HTR-8/SVneo (cell line): ENCODE data around the gene ARNT2.

Experiments
- DNase-seq: peaks from one replicate; pipeline ENCODE4 v3.0.0; 2011; ENCODE audit warnings: low spot score, mixed read lengths; ENCODE audit not compliant: insufficient read length
- FAIRE-seq: peaks from 2 replicates; lab custom pipeline; 2011; peaks lifted over from hg19 to GRCh38; lab: Jason Lieb, UNC

Gene ARNT2

GRCh38 chr15:80405554-80405850, 1.3 kb downstream of the ARNT2 start:
- no peak for FAIRE-seq

GRCh38 chr15:80405970-80406369, 1.8 kb downstream of the ARNT2 start:
- FAIRE-seq (no peak), DNase-seq (no peak)

More at GRCh38 chr15:80405554-80405850, 1.3 kb downstream of the ARNT2 start:
- DNase-seq = no peak

- no peak for FAIRE-seq
- no peak for DNase-seq
Measured at GRCh38 chr15:80411788-80412288, 7.7 kb downstream of the ARNT2 start.

GRCh38 chr15:80414546-80415357, 10.6 kb downstream of the ARNT2 start:
- DNase-seq (no peak), FAIRE-seq (peak; percentile 44)

- FAIRE-seq = no peak
Measured at GRCh38 chr15:80415358-80415670, 11.1 kb downstream of the ARNT2 start.

GRCh38 chr15:80416702-80417101, 12.5 kb downstream of the ARNT2 start:
- no peak for DNase-seq

More at GRCh38 chr15:80415358-80415670, 11.1 kb downstream of the ARNT2 start:
- no peak for DNase-seq

GRCh38 chr15:80418892-80419537, 14.8 kb downstream of the ARNT2 start:
- DNase-seq = peak; percentile 40
- no peak for FAIRE-seq

More at GRCh38 chr15:80416702-80417101, 12.5 kb downstream of the ARNT2 start:
- FAIRE-seq = no peak

GRCh38 chr15:80419546-80419945, 15.4 kb downstream of the ARNT2 start:
- FAIRE-seq (no peak), DNase-seq (no peak)

GRCh38 chr15:80420658-80421057, 16.5 kb downstream of the ARNT2 start:
- FAIRE-seq = no peak

GRCh38 chr15:80423215-80423614, 19.0 kb downstream of the ARNT2 start:
- FAIRE-seq (no peak), DNase-seq (no peak)

More at GRCh38 chr15:80420658-80421057, 16.5 kb downstream of the ARNT2 start:
- DNase-seq = no peak

GRCh38 chr15:80424381-80424780, 20.2 kb downstream of the ARNT2 start:
- peak; percentile 79 for FAIRE-seq
- peak; percentile 14 for DNase-seq

GRCh38 chr15:80426316-80426715, 22.1 kb downstream of the ARNT2 start:
- no peak for FAIRE-seq

GRCh38 chr15:80429964-80430363, 25.8 kb downstream of the ARNT2 start:
- FAIRE-seq = no peak

More at GRCh38 chr15:80426316-80426715, 22.1 kb downstream of the ARNT2 start:
- no peak for DNase-seq

GRCh38 chr15:80431635-80432344, 27.6 kb downstream of the ARNT2 start:
- FAIRE-seq (no peak), DNase-seq (no peak)

More at GRCh38 chr15:80429964-80430363, 25.8 kb downstream of the ARNT2 start:
- DNase-seq = no peak

GRCh38 chr15:80432345-80432702, 28.1 kb downstream of the ARNT2 start:
- no peak for DNase-seq
- no peak for FAIRE-seq

- FAIRE-seq (no peak), DNase-seq (no peak)
Measured at GRCh38 chr15:80433836-80434235, 29.7 kb downstream of the ARNT2 start.

GRCh38 chr15:80434926-80435720, 30.9 kb downstream of the ARNT2 start:
- DNase-seq = no peak

GRCh38 chr15:80436511-80437307, 32.5 kb downstream of the ARNT2 start:
- FAIRE-seq (no peak), DNase-seq (peak; percentile 34)

More at GRCh38 chr15:80434926-80435720, 30.9 kb downstream of the ARNT2 start:
- FAIRE-seq = no peak

- DNase-seq (no peak), FAIRE-seq (no peak)
Measured at GRCh38 chr15:80437334-80437891, 33.2 kb downstream of the ARNT2 start.
